H1 (cell line): ENCODE results near the gene CELA2A. TPM values are rescaled to one million over a fixed set of nuclear protein-coding genes. Genes with fewer than 3 reads are reported as not detected.

Source experiments
- ATF3 ChIP-seq: IDR thresholded peaks from 2 replicates; pipeline ENCODE4 v1.6.1; 2011; ENCODE audit warnings: low read depth, mild to moderate bottlenecking, low read length; ENCODE audit not compliant: insufficient read depth
- BRCA1 ChIP-seq: IDR thresholded peaks from 2 replicates; pipeline ENCODE4 v1.6.1; 2012; ENCODE audit warnings: low read depth, low read length, improper control_type of control experiment
- RFX5 ChIP-seq: IDR thresholded peaks from 2 replicates; pipeline ENCODE4 v1.6.1; 2011; ENCODE audit warnings: low read depth, low read length, improper control_type of control experiment, borderline replicate concordance
- SIN3A ChIP-seq, 2 experiments: IDR thresholded peaks in 1 of 2; conservative IDR thresholded peaks in 1 of 2; 2 replicates each; pipeline ENCODE4 v1.6.1; 2011 to 2012; ENCODE audit warnings: low read length in 2 of 2, improper control_type of control experiment in 1 of 2, low read depth in 1 of 2, mild to moderate bottlenecking in 1 of 2
- TAF1 ChIP-seq: IDR thresholded peaks from 2 replicates; pipeline ENCODE4 v1.6.1; 2011; ENCODE audit warnings: mild to moderate bottlenecking, low read depth, low read length
- polyA plus RNA-seq, 7 experiments: library from polyadenylated mRNA; depleted of rRNA in 3 of 7; stranded (reverse) in 5 of 7; unstranded in 2 of 7; fragments of >200 nt in 5 of 7; fragments of 200-250 nt in 2 of 7; gene quantifications; 1 replicate in 5 of 7; 2 replicates in 1 of 7; 4 replicates in 1 of 7; pipeline versions ENCODE4 v1.2.1 to v1.2.3, GENCODE V29; 2011 to 2013; ENCODE audit warnings: missing spikeins in 2 of 7, mixed read lengths in 2 of 7
- total RNA-seq: library from RNA; stranded (reverse); fragmentation: NEBNext Ultra II Directional; extraction: Animal tissue kit (Norgen Biotek cat#: 25700); gene quantifications from 2 replicates; pipeline ENCODE4 v1.2.1, GENCODE V29; 2021

CELA2A gene
- total and polyA plus RNA-seq, 2 of the 8 experiments (the other 6 are each of a cell fraction or from before 2014, with no cell fraction given): not detected

GRCh38 chr1:15510611-15511405 is 54.3 kb downstream of the CELA2A start (continued):
- no peak for TF ChIP-seq SIN3A (conservative IDR thresholded peaks at IDR 0.05 in 1 of 2, IDR thresholded peaks at IDR 0.05 in 1 of 2; ENCODE audit: low read depth in 1 of 2, low read length in 2 of 2)
- no peak for TF ChIP-seq RFX5
- no peak for TF ChIP-seq BRCA1
- TF ChIP-seq TAF1: no peak
- TF ChIP-seq ATF3: no peak
